ENCODE measurements around the gene DESI2.

DNA sequence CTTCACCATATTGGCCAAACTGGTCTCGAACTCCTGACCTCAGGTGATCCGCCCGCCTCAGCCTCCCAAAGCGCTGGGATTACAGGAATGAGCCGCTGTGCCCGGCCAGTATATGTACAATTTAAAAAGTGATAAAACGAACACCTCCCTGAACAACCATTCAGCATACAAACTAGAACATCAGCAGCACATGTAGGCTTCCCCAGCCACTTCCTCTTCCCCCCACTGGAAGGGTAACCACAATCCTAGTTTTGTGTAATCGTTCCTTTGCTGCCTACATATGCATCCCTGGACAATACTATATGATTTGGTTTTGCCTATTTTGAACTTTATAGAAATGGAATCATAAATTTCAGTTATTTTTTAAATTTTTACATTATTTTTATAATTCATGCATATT is 60.4 kb downstream of the DESI2 start:
- TF ChIP-seq, protein P1, sequence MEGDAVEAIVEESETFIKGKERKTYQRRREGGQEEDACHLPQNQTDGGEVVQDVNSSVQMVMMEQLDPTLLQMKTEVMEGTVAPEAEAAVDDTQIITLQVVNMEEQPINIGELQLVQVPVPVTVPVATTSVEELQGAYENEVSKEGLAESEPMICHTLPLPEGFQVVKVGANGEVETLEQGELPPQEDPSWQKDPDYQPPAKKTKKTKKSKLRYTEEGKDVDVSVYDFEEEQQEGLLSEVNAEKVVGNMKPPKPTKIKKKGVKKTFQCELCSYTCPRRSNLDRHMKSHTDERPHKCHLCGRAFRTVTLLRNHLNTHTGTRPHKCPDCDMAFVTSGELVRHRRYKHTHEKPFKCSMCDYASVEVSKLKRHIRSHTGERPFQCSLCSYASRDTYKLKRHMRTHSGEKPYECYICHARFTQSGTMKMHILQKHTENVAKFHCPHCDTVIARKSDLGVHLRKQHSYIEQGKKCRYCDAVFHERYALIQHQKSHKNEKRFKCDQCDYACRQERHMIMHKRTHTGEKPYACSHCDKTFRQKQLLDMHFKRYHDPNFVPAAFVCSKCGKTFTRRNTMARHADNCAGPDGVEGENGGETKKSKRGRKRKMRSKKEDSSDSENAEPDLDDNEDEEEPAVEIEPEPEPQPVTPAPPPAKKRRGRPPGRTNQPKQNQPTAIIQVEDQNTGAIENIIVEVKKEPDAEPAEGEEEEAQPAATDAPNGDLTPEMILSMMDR (IDR thresholded peaks at IDR 0.05 in 2 of 3, conservative IDR thresholded peaks at IDR 0.05 in 1 of 3; ENCODE audit: borderline replicate concordance in 1 of 3, insufficient read depth in 1 of 3, low read depth in 2 of 3, low read length in 2 of 3), result no peak
- TF ChIP-seq ZFX (IDR thresholded peaks at IDR 0.05) (no peak), ZNF274 (IDR thresholded peaks at IDR 0.05; ENCODE audit: low read depth, low read length) (no peak), POLR2A (IDR thresholded peaks at IDR 0.05; ENCODE audit: borderline replicate concordance, extremely low read depth, insufficient read depth, insufficient read length) (no peak)

Measured in HCT116 (cell line).